PC-3 (cell line): ENCODE data around the gene DOCK10. TPM values are rescaled to one million over a fixed set of nuclear protein-coding genes. Genes with fewer than 3 reads are reported as not detected.

Experiments used
- ATAC-seq: fragments of 200-7000 bp; cut with Tn5 transposase; 2 replicates; pipeline ENCODE4 v1.9.1; 2020; ENCODE audit warnings: mild to moderate bottlenecking, moderate library complexity
- BruUV-seq: library from RNA; stranded (reverse); fragments of 400-500 nt; replicated peaks from 2 replicates; lab custom pipeline; 2021; lab: Mats Ljungman, UMichigan
- CTCF ChIA-PET: fragments of 300-600 bp; sonication (Branson Sonifier 250); formaldehyde crosslinking; loops from one replicate; lab custom pipeline; 2022; ENCODE audit warnings: antibody characterized with exemption; lab: Charles Lee
- POLR2A ChIA-PET: fragments of 300-600 bp; sonication (Branson Sonifier 250); formaldehyde crosslinking; loops from one replicate; lab custom pipeline; 2022; ENCODE audit warnings: antibody characterized with exemption; ENCODE audit not compliant: unreplicated experiment; lab: Charles Lee
- DNase-seq: peaks from one replicate; pipeline ENCODE4 v3.0.0-alpha.2; 2015
- H2AFZ ChIP-seq: fragments of 300-600 bp; sonication (generic); 2 replicates; pipeline ENCODE4 v1.6.0; 2016; ENCODE audit warnings: antibody characterized with exemption, low read length
- H3F3A ChIP-seq: fragments of 300-600 bp; sonication (generic); one replicate; pipeline ENCODE4 v1.6.0; 2017; ENCODE audit warnings: antibody characterized with exemption, low read length, control low read depth, mild to moderate bottlenecking; ENCODE audit not compliant: unreplicated experiment
- H3K27ac ChIP-seq: fragments of 300-600 bp; sonication (generic); 2 replicates; pipeline ENCODE4 v1.5.1; 2016; ENCODE audit warnings: mild to moderate bottlenecking, low read length
- H3K27me3 ChIP-seq: fragments of 300-600 bp; sonication (generic); 2 replicates; pipeline ENCODE4 v1.6.1; 2016; ENCODE audit warnings: low read length, mixed read lengths
- H3K36me3 ChIP-seq: fragments of 300-600 bp; sonication (generic); 2 replicates; pipeline ENCODE4 v1.6.1; 2016; ENCODE audit warnings: low read depth, mixed run types, low read length, mixed read lengths
- H3K4me1 ChIP-seq: fragments of 300-600 bp; sonication (generic); 2 replicates; pipeline ENCODE4 v1.5.1; 2016; ENCODE audit warnings: low read length; ENCODE audit not compliant: insufficient read depth
- H3K4me2 ChIP-seq: fragments of 300-600 bp; sonication (generic); 2 replicates; pipeline ENCODE4 v1.6.0; 2016; ENCODE audit warnings: low read length
- H3K4me3 ChIP-seq: fragments of 300-600 bp; sonication (generic); 2 replicates; pipeline ENCODE4 v1.5.1; 2016; ENCODE audit warnings: mild to moderate bottlenecking, low read length, mixed read lengths
- H3K79me2 ChIP-seq: fragments of 300-600 bp; sonication (generic); 2 replicates; pipeline ENCODE4 v1.6.1; 2017; ENCODE audit warnings: low read length, mixed read lengths
- H3K9ac ChIP-seq: fragments of 300-600 bp; sonication (generic); 2 replicates; pipeline ENCODE4 v1.6.0; 2016; ENCODE audit warnings: mild to moderate bottlenecking, low read length
- H3K9me2 ChIP-seq: fragments of 300-600 bp; sonication (generic); replicated peaks from 2 replicates; pipeline ENCODE4 v1.6.1; 2016; ENCODE audit warnings: mixed run types, low read length, mixed read lengths
- H3K9me3 ChIP-seq: fragments of 300-600 bp; sonication (generic); 2 replicates; pipeline ENCODE4 v1.6.1; 2016; ENCODE audit warnings: low read length, mixed read lengths
- H4K20me1 ChIP-seq: fragments of 300-600 bp; sonication (generic); 2 replicates; pipeline ENCODE4 v1.6.1; 2016; ENCODE audit warnings: low read length, mixed read lengths
- CTCF ChIP-seq: fragments of 300-600 bp; sonication (generic); conservative IDR thresholded peaks from 2 replicates; pipeline ENCODE4 v1.5.1; 2017; ENCODE audit warnings: antibody characterized with exemption, low read depth, mild to moderate bottlenecking, low read length
- EZH2 ChIP-seq: fragments of 300-600 bp; sonication (generic); IDR thresholded peaks from one replicate; pipeline ENCODE4 v1.6.1; 2017; ENCODE audit warnings: antibody characterized with exemption, mild to moderate bottlenecking, low read length; ENCODE audit not compliant: unreplicated experiment
- EZH2phosphoT487 ChIP-seq: fragments of 300-600 bp; sonication (generic); IDR thresholded peaks from 2 replicates; pipeline ENCODE4 v1.6.1; 2018; ENCODE audit warnings: mild to moderate bottlenecking, antibody characterized with exemption, low read length, borderline replicate concordance
- intact Hi-C: fragments of 100-400 bp; cut with micrococcal nuclease; formaldehyde crosslinking; loops from 2 replicates; pipeline ENCODE4 v1.9.0; 2023
- total RNA-seq: library from RNA; depleted of rRNA; stranded (reverse); fragments of >200 nt; gene quantifications from 2 replicates; pipeline ENCODE4 v1.2.3, GENCODE V29; 2014

The DOCK10 gene
- total RNA-seq, 1 experiment from 2014 or later, result 23.1 TPM

DNA sequence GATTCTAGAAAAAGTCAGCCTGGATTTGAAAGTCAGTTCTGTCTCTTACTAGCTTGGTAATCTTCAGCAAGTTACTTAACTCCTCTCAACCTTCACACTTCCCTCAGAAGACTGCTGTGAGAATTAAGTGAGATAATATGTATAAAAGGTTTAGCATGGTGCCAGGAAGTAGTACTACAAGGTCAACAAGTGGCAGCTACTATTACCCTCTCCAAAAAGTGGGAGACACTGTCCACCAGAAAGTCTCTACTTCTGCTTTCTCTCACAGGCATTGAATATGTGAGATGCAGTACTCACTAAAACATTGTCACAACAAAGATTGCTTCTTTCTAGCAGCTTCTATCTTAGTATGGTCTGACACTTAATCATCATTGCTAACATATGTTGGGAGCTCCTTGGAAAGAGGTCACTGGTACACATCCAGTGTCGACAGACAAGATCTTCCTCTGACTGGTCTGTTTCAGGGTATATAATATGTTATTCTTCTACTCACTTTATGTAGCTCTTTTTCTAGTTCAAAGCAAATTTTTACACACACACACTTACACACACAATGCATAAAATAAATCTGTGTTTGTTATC lies 47.9 kb downstream of the DOCK10 start:
- intact Hi-C loops, result no loop called here
- Histone ChIP-seq H3K9ac (no peak overlapping the region), H3K27ac (no peak overlapping the region), H3K79me2 (no peaks in the 10 kb centered on the region), H3K4me2 (no peak overlapping the region), H3K4me3 (no peak overlapping the region), H3K36me3 (no peaks in the 10 kb centered on the region; the same call in 1 of the 2 replicates), H3K9me2 (no peaks in the 10 kb centered on the region), H3K27me3 (no peaks in the 10 kb centered on the region), H3K4me1 (no peaks in the 10 kb centered on the region), H4K20me1 (no peaks in the 10 kb centered on the region), H3K9me3 (no peaks in the 10 kb centered on the region), H2AFZ (no peak overlapping the region), H3F3A (no peaks in the 10 kb centered on the region)
- ATAC-seq, result no peak
- POLR2A ChIA-PET, result no interaction called here
- CTCF ChIA-PET, result no interaction called here
- DNase-seq, result no peak
- TF ChIP-seq CTCF, result no peak
- no peak for TF ChIP-seq EZH2
- no peak for TF ChIP-seq EZH2phosphoT487
- BruUV-seq, result no TSS peak

DNA sequence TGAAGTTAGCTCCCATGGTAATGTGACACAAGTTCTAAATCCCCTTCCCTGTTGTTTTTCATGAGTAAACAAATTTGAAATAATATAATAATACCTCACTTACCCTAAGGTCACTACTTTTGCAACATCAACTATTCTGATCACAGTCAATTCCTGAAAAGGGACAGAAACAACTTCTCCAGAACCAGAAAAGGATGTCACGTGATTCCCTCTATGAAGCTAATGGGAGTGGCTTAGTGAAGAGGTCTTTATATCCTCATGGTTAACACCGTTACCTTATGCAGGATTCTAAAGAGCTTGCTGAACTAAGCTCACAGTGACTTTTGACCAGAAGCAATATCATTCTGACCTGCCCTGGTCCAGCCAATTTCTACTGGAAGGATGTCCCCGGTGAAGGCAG lies 51.6 kb downstream of the DOCK10 start:
- no peaks in the 10 kb centered on the region for H3F3A ChIP-seq
- H3K36me3 ChIP-seq, result no peaks in the 10 kb centered on the region; the same call in 1 of the 2 replicates
- no peaks in the 10 kb centered on the region for H3K9me3 ChIP-seq
- TF ChIP-seq CTCF (no peak), EZH2 (no peak), EZH2phosphoT487 (no peak)
- no TSS peak for BruUV-seq
- H3K4me3 ChIP-seq, result no peak overlapping the region
- H3K4me1 ChIP-seq, result no peaks in the 10 kb centered on the region; the same call in 1 of the 2 replicates
- no peak for DNase-seq
- ATAC-seq, result no peak
- CTCF ChIA-PET, result no interaction called here
- H3K27ac ChIP-seq, result no peak overlapping the region
- no peaks in the 10 kb centered on the region; the same call in 1 of the 2 replicates for H4K20me1 ChIP-seq
- H3K79me2 ChIP-seq, result no peaks in the 10 kb centered on the region
- H2AFZ ChIP-seq, result no peak overlapping the region
- no peak overlapping the region for H3K4me2 ChIP-seq
- H3K27me3 ChIP-seq, result no peaks in the 10 kb centered on the region
- H3K9me2 ChIP-seq, result no peaks in the 10 kb centered on the region
- POLR2A ChIA-PET, result no interaction called here
- intact Hi-C loops, result no loop called here
- no peak overlapping the region for H3K9ac ChIP-seq

GRCh38 chr2:224987733-224988132 lies 54.5 kb downstream of the DOCK10 start:
- Histone ChIP-seq H3K79me2 (no peaks in the 10 kb centered on the region), H3K27me3 (no peaks in the 10 kb centered on the region), H3K4me1 (no peaks in the 10 kb centered on the region; the same call in 1 of the 2 replicates), H3K9me3 (no peaks in the 10 kb centered on the region), H3K9me2 (no peaks in the 10 kb centered on the region), H3K4me2 (no peak overlapping the region), H3K27ac (no peak overlapping the region), H3F3A (no peaks in the 10 kb centered on the region), H3K9ac (no peak overlapping the region), H3K4me3 (no peak overlapping the region), H3K36me3 (no peaks in the 10 kb centered on the region), H2AFZ (no peak overlapping the region), H4K20me1 (no peaks in the 10 kb centered on the region; the same call in 1 of the 2 replicates)
- POLR2A ChIA-PET, result no interaction called here
- ATAC-seq, result peak; percentile 53
- intact Hi-C loops, result no loop called here
- TF ChIP-seq CTCF (no peak), EZH2 (no peak), EZH2phosphoT487 (no peak)
- CTCF ChIA-PET, result no interaction called here
- BruUV-seq, result no TSS peak
- peak; percentile 27 for DNase-seq
